Activated CD4-positive, alpha-beta memory T cell treated with anti-CD3 and anti-CD28 coated beads, Interleukin-2, amount 10 ng/mL, durations not matched to agents 7 days and 5 days (primary cell): ENCODE measurements around the gene LEFTY2. TPM values are rescaled to one million over a fixed set of nuclear protein-coding genes. Genes with fewer than 3 reads are reported as not detected.
"Not testable (repeated sequence)": the region's sequence is repeated elsewhere in the genome, so short reads cannot be mapped to it uniquely, and the experiment has no call there.

ENCODE experiments used
- CTCF ChIA-PET: fragments of 350-600 bp; sonication (Branson Sonifier 250); formaldehyde crosslinking; loops from one replicate; lab custom pipeline; 2021; ENCODE audit warnings: antibody characterized with exemption, inconsistent platforms; lab: Charles Lee
- POLR2A ChIA-PET: fragments of 350-600 bp; sonication (Branson Sonifier 250); formaldehyde crosslinking; loops from one replicate; lab custom pipeline; 2021; ENCODE audit warnings: antibody characterized with exemption; lab: Charles Lee
- DNase-seq: peaks from one replicate; pipeline ENCODE4 v3.0.0-alpha.2; 2020
- H3K27ac Mint-ChIP-seq: one replicate; pipeline ENCODE4 v1.8.0; 2021; ENCODE audit warnings: mild to moderate bottlenecking, mixed read lengths
- H3K27me3 Mint-ChIP-seq: one replicate; pipeline ENCODE4 v1.8.0; 2021; ENCODE audit warnings: mixed read lengths
- H3K36me3 Mint-ChIP-seq: one replicate; pipeline ENCODE4 v1.8.0; 2021; ENCODE audit warnings: low read depth, mixed read lengths
- H3K4me1 Mint-ChIP-seq: one replicate; pipeline ENCODE4 v1.8.0; 2021; ENCODE audit warnings: mixed read lengths
- H3K4me3 Mint-ChIP-seq: one replicate; pipeline ENCODE4 v1.8.0; 2021; ENCODE audit warnings: mild to moderate bottlenecking, mixed read lengths
- H3K9me3 Mint-ChIP-seq: one replicate; pipeline ENCODE4 v1.8.0; 2021; ENCODE audit warnings: mixed read lengths
- total RNA-seq, 2 experiments: library from RNA; stranded (reverse); gene quantifications; one replicate each; pipeline ENCODE4 v1.2.3, GENCODE V29; 2021

LEFTY2 gene
- total RNA-seq, 2 experiments from 2014 or later, result not detected

DNA sequence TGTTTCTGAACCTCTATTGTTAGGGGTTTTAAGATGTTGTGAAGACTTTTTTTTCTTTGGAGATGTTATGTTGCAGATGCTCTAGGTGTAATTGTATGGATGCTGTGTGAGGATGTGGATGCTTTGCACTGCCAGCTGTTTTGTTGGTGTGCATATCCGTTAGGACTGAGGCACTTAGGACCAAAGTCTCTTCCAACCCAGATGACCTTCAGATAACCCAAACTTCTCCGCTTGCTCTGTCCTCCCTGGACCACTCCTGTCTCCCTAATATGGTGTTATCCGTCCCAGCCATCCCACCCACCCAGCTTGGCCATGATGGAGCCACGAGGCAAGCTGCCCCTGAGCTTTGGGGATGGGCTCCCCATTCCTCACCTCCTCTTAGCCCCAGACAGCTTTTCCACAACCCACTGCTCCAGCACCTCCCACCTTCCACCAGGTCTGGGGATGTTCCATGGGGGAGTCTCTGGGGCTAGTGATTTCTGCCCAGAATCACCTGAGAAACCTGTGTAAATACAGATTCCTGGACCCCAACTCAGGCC is 5.1 kb upstream of the LEFTY2 start:
- no peak for DNase-seq
- H3K4me3 Mint-ChIP-seq, result no peak overlapping the region
- ChIA-PET CTCF (interaction anchor here (2.5 kb wide), 1 partner anchor 16 kb away, joined by 10 read pairs; no protein-coding TSS in a partner anchor), POLR2A (no interaction called here)
- H3K4me1 Mint-ChIP-seq, result peaks cover 11% of the 10 kb centered on the region
- no peaks in the 10 kb centered on the region for H3K36me3 Mint-ChIP-seq
- no peak overlapping the region for H3K27ac Mint-ChIP-seq
- no peaks in the 10 kb centered on the region for H3K9me3 Mint-ChIP-seq
- peaks cover 30% of the 10 kb centered on the region for H3K27me3 Mint-ChIP-seq

GRCh38 chr1:225945564-225945963 is 4.5 kb upstream of the LEFTY2 start:
- Mint-ChIP-seq H3K27me3 (peaks cover 25% of the 10 kb centered on the region), H3K4me1 (peaks cover 11% of the 10 kb centered on the region), H3K36me3 (no peaks in the 10 kb centered on the region), H3K27ac (no peak overlapping the region), H3K9me3 (no peaks in the 10 kb centered on the region), H3K4me3 (no peak overlapping the region)
- CTCF ChIA-PET, result interaction anchor here (2.5 kb wide), 1 partner anchor 17 kb away, joined by 10 read pairs; no protein-coding TSS in a partner anchor
- POLR2A ChIA-PET, result no interaction called here
- DNase-seq, result no peak

DNA sequence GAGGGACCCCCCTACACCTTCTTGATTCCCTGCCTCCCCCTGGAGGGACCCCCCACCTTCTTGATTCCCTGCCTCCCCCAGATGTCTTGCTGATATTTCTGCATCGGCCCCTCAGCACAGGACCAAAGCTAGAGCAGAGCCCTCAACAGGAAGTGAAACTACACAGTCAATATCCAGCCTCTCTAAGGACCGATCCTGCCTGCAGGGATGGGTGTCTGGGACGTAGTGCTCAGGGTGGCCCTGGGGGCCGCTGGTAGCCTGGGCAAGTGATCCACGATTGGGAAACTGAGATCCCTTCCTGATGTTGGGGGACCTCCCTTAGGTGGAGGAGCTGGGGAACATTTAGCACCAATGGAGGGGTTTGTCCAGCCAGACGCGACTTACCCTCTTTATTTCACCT is 3.9 kb upstream of the LEFTY2 start:
- CTCF ChIA-PET, result interaction anchor here (0.6 to 2.5 kb wide), 4 partner anchors 12 to 505 kb away, joined by 3 to 10 read pairs (median 4); no protein-coding TSS in a partner anchor
- no peak overlapping the region for H3K4me3 Mint-ChIP-seq
- no peak overlapping the region for H3K27ac Mint-ChIP-seq
- no peaks in the 10 kb centered on the region for H3K36me3 Mint-ChIP-seq
- DNase-seq, result no peak
- POLR2A ChIA-PET, result interaction anchor here (1.1 to 1.8 kb wide), 3 partner anchors 17 to 164 kb away, joined by 3 to 6 read pairs (median 4); partner anchors contain the start of gene PYCR2
- no peaks in the 10 kb centered on the region for H3K9me3 Mint-ChIP-seq
- H3K27me3 Mint-ChIP-seq, result peaks cover 23% of the 10 kb centered on the region
- peaks cover 11% of the 10 kb centered on the region for H3K4me1 Mint-ChIP-seq

GRCh38 chr1:225944387-225944786 is 3.4 kb upstream of the LEFTY2 start:
- H3K27ac Mint-ChIP-seq, result no peak overlapping the region
- ChIA-PET POLR2A (interaction anchor here (1.1 to 1.8 kb wide), 3 partner anchors 17 to 164 kb away, joined by 3 to 6 read pairs (median 4); partner anchors contain the start of gene PYCR2), CTCF (interaction anchor here (1.2 to 2.5 kb wide), 3 partner anchors 11 to 391 kb away, joined by 3 to 10 read pairs (median 3); no protein-coding TSS in a partner anchor)
- peaks cover 11% of the 10 kb centered on the region for H3K4me1 Mint-ChIP-seq
- no peak for DNase-seq
- no peaks in the 10 kb centered on the region for H3K36me3 Mint-ChIP-seq
- H3K27me3 Mint-ChIP-seq, result peaks cover 22% of the 10 kb centered on the region
- H3K9me3 Mint-ChIP-seq, result no peaks in the 10 kb centered on the region
- H3K4me3 Mint-ChIP-seq, result no peak overlapping the region

- H3K9me3 Mint-ChIP-seq, result no peaks in the 10 kb centered on the region
- H3K36me3 Mint-ChIP-seq, result no peaks in the 10 kb centered on the region
- H3K27ac Mint-ChIP-seq, result no peak overlapping the region
- DNase-seq, result no peak
- peaks cover 16% of the 10 kb centered on the region for H3K27me3 Mint-ChIP-seq
- no peak overlapping the region for H3K4me3 Mint-ChIP-seq
- POLR2A ChIA-PET, result interaction anchor here (1.1 to 1.8 kb wide), 3 partner anchors 18 to 163 kb away, joined by 3 to 6 read pairs (median 4); partner anchors contain the start of gene PYCR2
- H3K4me1 Mint-ChIP-seq, result peaks cover 11% of the 10 kb centered on the region
- CTCF ChIA-PET, result interaction anchor here (2.5 kb wide), 1 partner anchor 19 kb away, joined by 10 read pairs; no protein-coding TSS in a partner anchor
Observed at GRCh38 chr1:225943582-225943981, 2.6 kb upstream of the LEFTY2 start.

- ChIA-PET POLR2A (no interaction called here), CTCF (no interaction called here)
- no peak for DNase-seq
- no peak overlapping the region for H3K4me3 Mint-ChIP-seq
- H3K27me3 Mint-ChIP-seq, result peaks cover 11% of the 10 kb centered on the region
- H3K27ac Mint-ChIP-seq, result no peak overlapping the region
- H3K9me3 Mint-ChIP-seq, result no peaks in the 10 kb centered on the region
- H3K36me3 Mint-ChIP-seq, result no peaks in the 10 kb centered on the region
- peaks cover 11% of the 10 kb centered on the region for H3K4me1 Mint-ChIP-seq
Observed at GRCh38 chr1:225942574-225942973, 1.6 kb upstream of the LEFTY2 start.

- H3K4me3 Mint-ChIP-seq, result no peak overlapping the region
- no peaks in the 10 kb centered on the region for H3K36me3 Mint-ChIP-seq
- POLR2A ChIA-PET, result no interaction called here
- no peak overlapping the region for H3K27ac Mint-ChIP-seq
- no peak for DNase-seq
- peaks cover 11% of the 10 kb centered on the region for H3K4me1 Mint-ChIP-seq
- CTCF ChIA-PET, result no interaction called here
- H3K9me3 Mint-ChIP-seq, result no peaks in the 10 kb centered on the region
- H3K27me3 Mint-ChIP-seq, result peaks cover 7% of the 10 kb centered on the region
Observed at GRCh38 chr1:225941942-225942222, 862 bp upstream of the LEFTY2 start.

DNA sequence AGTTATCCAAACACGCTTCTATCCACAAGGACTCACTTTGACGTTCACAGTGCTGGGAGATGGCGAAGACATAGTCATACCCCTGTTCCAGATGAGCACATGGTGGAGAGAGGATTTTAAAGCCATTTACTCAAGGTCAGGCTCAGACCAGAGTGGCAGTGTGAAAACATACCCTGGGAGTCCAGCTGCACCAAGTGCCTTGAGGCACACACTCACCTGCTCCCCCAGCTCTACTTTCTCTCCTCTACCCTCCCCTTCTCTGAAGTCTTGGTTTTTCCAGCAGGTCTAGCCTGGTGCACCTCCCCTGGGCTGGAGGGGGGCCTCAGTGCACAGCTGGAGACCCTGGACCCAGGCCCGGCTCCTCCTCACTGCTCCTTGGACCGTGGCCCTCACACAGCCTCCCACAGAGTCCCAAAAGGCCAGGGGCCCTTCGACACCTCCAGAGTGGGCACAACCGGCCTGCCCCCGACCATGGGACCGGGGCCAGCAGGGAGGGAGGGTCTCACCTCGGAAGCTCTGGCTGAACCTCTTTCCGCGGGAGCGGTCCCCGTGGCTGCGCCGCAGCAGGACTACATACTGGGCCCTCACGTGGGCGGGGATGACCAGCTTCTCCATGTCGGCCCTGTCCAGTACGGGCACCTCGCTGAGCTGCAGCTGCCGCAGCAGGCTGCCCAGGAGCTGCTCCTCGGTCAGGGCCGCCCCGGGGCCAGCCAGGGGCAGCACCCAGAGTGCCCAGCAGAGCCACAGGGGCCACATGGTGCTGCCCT is 452 bp downstream of the LEFTY2 start:
- CTCF ChIA-PET, result no interaction called here
- H3K4me3 Mint-ChIP-seq, result no peak overlapping the region
- H3K36me3 Mint-ChIP-seq, result no peaks in the 10 kb centered on the region
- POLR2A ChIA-PET, result interaction anchor here (1.0 kb wide), 1 partner anchor 17 kb away, joined by 3 read pairs; the partner anchor contains the start of gene PYCR2
- no peak for DNase-seq
- no peak overlapping the region for H3K27ac Mint-ChIP-seq
- no peaks in the 10 kb centered on the region for H3K9me3 Mint-ChIP-seq
- H3K4me1 Mint-ChIP-seq, result peaks cover 11% of the 10 kb centered on the region
- H3K27me3 Mint-ChIP-seq, result peaks cover 1% of the 10 kb centered on the region

- H3K9me3 Mint-ChIP-seq, CTCF ChIA-PET, POLR2A ChIA-PET, H3K27me3 Mint-ChIP-seq, DNase-seq, H3K4me1 Mint-ChIP-seq, H3K27ac Mint-ChIP-seq, H3K4me3 Mint-ChIP-seq, H3K36me3 Mint-ChIP-seq: not testable (repeated sequence)
Observed at GRCh38 chr1:225939939-225940310, 1.1 kb downstream of the LEFTY2 start.

DNA sequence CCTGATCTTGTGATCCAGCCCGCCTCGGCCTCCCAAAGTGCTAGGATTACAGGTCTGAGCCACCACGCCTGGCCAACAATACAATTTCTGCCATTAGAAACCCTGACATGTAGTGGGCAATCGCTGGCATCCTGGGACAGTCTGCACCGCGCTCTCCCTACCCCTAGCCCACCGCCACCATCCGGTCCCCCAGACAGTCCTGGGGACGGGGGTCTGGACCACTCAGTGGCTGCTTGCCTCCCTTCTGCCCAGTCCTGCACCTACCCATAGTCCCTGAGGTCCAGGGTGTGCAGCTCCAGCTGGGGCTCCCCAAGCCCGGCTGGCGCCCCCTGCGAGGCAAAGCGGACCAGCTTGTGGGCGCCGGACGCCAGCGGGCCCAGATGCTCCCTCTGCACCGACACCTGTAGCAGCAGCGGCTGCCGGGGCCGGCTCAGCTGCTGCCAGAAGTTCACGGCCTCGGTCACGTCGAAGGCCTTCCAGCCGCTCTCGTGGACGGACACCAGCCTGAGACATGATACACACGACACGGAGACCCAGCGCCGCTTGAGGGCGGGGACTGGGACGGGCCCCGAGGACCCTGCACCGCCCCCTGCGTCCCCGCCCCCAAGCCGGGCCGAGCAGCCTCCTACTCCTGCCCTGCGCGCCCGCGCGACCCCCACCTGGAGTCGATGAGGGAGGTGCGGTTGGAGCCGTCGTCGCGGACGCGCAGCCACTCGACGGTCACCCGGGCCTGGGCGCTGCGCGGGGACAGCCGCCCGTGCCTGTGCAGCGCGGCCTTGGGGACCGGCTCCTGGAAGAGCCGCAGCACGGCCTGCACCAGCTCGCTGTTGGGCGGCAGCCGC is 1.7 kb downstream of the LEFTY2 start:
- POLR2A ChIA-PET, CTCF ChIA-PET, H3K27ac Mint-ChIP-seq: not testable (repeated sequence)

GRCh38 chr1:225937048-225937968 is 3.7 kb downstream of the LEFTY2 start:
- POLR2A ChIA-PET, result interaction anchor here (0.8 to 1.6 kb wide), 3 partner anchors 13 to 160 kb away, joined by 3 to 4 read pairs (median 3); partner anchors contain the start of genes PYCR2 and SRP9
- no peak overlapping the region for H3K4me3 Mint-ChIP-seq
- H3K27ac Mint-ChIP-seq, result no peak overlapping the region
- H3K36me3 Mint-ChIP-seq, result no peaks in the 10 kb centered on the region
- H3K27me3 Mint-ChIP-seq, result peaks cover 1% of the 10 kb centered on the region
- CTCF ChIA-PET, result interaction anchor here (0.6 to 1.2 kb wide), 4 partner anchors 8 to 49 kb away, joined by 3 to 4 read pairs (median 3); no protein-coding TSS in a partner anchor
- no peaks in the 10 kb centered on the region for H3K4me1 Mint-ChIP-seq
- no peaks in the 10 kb centered on the region for H3K9me3 Mint-ChIP-seq
- DNase-seq, result no peak

More for the DNA sequence above, 1.7 kb downstream of the LEFTY2 start:
- not testable (repeated sequence) for DNase-seq, H3K27me3 Mint-ChIP-seq, H3K4me1 Mint-ChIP-seq, H3K36me3 Mint-ChIP-seq, H3K4me3 Mint-ChIP-seq, H3K9me3 Mint-ChIP-seq

GRCh38 chr1:225936523-225936922 is 4.5 kb downstream of the LEFTY2 start:
- Mint-ChIP-seq H3K9me3 (no peaks in the 10 kb centered on the region), H3K4me1 (no peaks in the 10 kb centered on the region), H3K27me3 (peaks cover 1% of the 10 kb centered on the region), H3K36me3 (no peaks in the 10 kb centered on the region), H3K4me3 (no peak overlapping the region), H3K27ac (no peak overlapping the region)
- POLR2A ChIA-PET, result interaction anchor here (0.8 kb wide), 1 partner anchor 13 kb away, joined by 3 read pairs; the partner anchor contains the start of gene PYCR2
- CTCF ChIA-PET, result interaction anchor here (0.6 to 1.2 kb wide), 3 partner anchors 13 to 25 kb away, joined by 3 to 4 read pairs (median 3); no protein-coding TSS in a partner anchor
- no peak for DNase-seq
